ENCODE measurements around the gene RALB.

- TF ChIP-seq GATA2 (IDR thresholded peaks at IDR 0.05; ENCODE audit: low read depth, low read length) (no peak), GATA3 (IDR thresholded peaks at IDR 0.05; ENCODE audit: low read depth, low read length) (no peak)
These were observed 90.4 kb downstream of the RALB start for GRCh38 chr2:120343100-120343432.

Measured in SH-SY5Y (cell line).